ENCODE results near the gene TEX55. TPM values are rescaled to one million over a fixed set of nuclear protein-coding genes. Genes with fewer than 3 reads are reported as not detected.

TEX55 gene
- total and polyA plus RNA-seq, 2 experiments from 2014 or later, result 0.17 TPM; not detected in 1

DNA sequence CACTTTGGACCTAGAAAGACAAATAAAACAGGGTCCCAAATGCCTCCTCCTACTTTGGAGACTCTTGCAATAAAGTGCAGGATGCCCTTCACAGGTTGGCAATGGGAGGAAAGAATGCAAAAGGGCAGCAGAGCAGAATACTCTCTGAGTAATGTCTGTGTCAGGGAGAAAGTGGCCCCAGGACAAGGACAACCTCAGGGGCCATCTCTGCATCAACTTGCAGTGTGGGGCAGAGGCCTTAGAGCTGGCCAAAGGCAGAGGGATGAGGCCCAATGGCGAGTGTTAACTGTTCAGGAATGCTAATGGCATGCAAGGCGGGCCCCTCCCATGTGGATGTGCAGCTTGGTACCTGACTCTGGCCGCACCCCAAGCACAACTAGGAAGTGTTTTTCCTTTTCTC is 35.8 kb downstream of the TEX55 start (continued):
- TF ChIP-seq, protein P1, sequence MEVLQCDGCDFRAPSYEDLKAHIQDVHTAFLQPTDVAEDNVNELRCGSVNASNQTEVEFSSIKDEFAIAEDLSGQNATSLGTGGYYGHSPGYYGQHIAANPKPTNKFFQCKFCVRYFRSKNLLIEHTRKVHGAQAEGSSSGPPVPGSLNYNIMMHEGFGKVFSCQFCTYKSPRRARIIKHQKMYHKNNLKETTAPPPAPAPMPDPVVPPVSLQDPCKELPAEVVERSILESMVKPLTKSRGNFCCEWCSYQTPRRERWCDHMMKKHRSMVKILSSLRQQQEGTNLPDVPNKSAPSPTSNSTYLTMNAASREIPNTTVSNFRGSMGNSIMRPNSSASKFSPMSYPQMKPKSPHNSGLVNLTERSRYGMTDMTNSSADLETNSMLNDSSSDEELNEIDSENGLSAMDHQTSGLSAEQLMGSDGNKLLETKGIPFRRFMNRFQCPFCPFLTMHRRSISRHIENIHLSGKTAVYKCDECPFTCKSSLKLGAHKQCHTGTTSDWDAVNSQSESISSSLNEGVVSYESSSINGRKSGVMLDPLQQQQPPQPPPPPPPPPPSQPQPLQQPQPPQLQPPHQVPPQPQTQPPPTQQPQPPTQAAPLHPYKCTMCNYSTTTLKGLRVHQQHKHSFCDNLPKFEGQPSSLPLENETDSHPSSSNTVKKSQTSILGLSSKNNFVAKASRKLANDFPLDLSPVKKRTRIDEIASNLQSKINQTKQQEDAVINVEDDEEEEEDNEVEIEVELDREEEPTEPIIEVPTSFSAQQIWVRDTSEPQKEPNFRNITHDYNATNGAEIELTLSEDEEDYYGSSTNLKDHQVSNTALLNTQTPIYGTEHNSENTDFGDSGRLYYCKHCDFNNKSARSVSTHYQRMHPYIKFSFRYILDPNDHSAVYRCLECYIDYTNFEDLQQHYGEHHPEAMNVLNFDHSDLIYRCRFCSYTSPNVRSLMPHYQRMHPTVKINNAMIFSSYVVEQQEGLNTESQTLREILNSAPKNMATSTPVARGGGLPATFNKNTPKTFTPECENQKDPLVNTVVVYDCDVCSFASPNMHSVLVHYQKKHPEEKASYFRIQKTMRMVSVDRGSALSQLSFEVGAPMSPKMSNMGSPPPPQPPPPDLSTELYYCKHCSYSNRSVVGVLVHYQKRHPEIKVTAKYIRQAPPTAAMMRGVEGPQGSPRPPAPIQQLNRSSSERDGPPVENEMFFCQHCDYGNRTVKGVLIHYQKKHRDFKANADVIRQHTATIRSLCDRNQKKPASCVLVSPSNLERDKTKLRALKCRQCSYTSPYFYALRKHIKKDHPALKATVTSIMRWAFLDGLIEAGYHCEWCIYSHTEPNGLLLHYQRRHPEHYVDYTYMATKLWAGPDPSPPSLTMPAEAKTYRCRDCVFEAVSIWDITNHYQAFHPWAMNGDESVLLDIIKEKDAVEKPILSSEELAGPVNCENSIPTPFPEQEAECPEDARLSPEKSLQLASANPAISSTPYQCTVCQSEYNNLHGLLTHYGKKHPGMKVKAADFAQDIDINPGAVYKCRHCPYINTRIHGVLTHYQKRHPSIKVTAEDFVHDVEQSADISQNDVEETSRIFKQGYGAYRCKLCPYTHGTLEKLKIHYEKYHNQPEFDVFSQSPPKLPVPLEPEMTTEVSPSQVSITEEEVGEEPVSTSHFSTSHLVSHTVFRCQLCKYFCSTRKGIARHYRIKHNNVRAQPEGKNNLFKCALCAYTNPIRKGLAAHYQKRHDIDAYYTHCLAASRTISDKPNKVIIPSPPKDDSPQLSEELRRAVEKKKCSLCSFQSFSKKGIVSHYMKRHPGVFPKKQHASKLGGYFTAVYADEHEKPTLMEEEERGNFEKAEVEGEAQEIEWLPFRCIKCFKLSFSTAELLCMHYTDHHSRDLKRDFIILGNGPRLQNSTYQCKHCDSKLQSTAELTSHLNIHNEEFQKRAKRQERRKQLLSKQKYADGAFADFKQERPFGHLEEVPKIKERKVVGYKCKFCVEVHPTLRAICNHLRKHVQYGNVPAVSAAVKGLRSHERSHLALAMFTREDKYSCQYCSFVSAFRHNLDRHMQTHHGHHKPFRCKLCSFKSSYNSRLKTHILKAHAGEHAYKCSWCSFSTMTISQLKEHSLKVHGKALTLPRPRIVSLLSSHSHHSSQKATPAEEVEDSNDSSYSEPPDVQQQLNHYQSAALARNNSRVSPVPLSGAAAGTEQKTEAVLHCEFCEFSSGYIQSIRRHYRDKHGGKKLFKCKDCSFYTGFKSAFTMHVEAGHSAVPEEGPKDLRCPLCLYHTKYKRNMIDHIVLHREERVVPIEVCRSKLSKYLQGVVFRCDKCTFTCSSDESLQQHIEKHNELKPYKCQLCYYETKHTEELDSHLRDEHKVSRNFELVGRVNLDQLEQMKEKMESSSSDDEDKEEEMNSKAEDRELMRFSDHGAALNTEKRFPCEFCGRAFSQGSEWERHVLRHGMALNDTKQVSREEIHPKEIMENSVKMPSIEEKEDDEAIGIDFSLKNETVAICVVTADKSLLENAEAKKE (CRISPR knock-in tag; IDR thresholded peaks at IDR 0.05), result no peak
- TF ChIP-seq ZNF114 (CRISPR knock-in tag; IDR thresholded peaks at IDR 0.05), result no peak

DNA sequence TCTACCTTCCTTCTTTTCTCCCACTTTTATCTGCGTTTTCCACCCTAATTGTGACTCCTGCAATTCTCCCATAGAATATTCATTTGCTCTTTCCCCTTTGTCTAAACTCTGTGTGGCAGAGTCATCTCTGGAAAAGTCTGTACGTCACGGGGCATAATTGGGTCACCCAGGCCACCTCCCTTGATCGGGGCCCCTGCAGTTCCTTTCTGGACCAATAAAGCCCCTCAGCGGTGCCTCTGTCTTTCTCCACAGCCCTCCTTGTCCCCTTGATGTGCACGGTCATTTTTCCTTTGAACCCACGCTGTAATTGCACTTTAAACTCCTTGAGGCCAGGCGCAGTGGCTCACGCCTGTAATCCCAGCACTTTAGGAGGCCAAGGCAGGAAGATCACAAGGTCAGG is 38.1 kb downstream of the TEX55 start:
- Histone ChIP-seq H3K4me2 (no peak overlapping the region), H3K9me2 (ENCODE audit: insufficient read depth) (no peaks in the 10 kb centered on the region), H3K36me3 (ENCODE audit: insufficient read depth) (no peaks in the 10 kb centered on the region), H4K20me1 (replicated peaks; ENCODE audit: insufficient read depth) (no peaks in the 10 kb centered on the region), H3K4me1 (ENCODE audit: insufficient read depth) (no peaks in the 10 kb centered on the region), H3F3A (replicated peaks; ENCODE audit: low read depth) (no peaks in the 10 kb centered on the region), H3K27me3 (ENCODE audit: insufficient read depth) (no peaks in the 10 kb centered on the region), H3K27ac (ENCODE audit: low read depth) (no peak overlapping the region), H2AFZ (no peak overlapping the region), H3K4me3 (no peak overlapping the region), H3K79me2 (replicated peaks; ENCODE audit: insufficient read depth) (no peaks in the 10 kb centered on the region)
- H3K4me1 Mint-ChIP-seq, result peaks cover 3% of the 10 kb centered on the region; the same call in 1 of the 3 replicates
- DNase-seq (ENCODE audit: low spot score) (no peak), ATAC-seq (no peak)
- H3K4me3 Mint-ChIP-seq, result no peak overlapping the region
- H3K27me3 Mint-ChIP-seq (ENCODE audit: insufficient read depth, low read depth, poor library complexity), result no peaks in the 10 kb centered on the region
- no peak overlapping the region for H3K27ac Mint-ChIP-seq
- H3K36me3 Mint-ChIP-seq (ENCODE audit: low read depth), result no peaks in the 10 kb centered on the region
- H3K9me3 Mint-ChIP-seq, result no peaks in the 10 kb centered on the region
- no peak for TF ChIP-seq ZNF331 (CRISPR knock-in tag; IDR thresholded peaks at IDR 0.05; ENCODE audit: low read depth)
- TF ChIP-seq NANOG (IDR thresholded peaks at IDR 0.05; ENCODE audit: borderline replicate concordance), result no peak
- no peak for TF ChIP-seq STAT1 (IDR thresholded peaks at IDR 0.05; ENCODE audit: unreplicated experiment)
- TF ChIP-seq ZNF114 (CRISPR knock-in tag; IDR thresholded peaks at IDR 0.05), result no peak
- TF ChIP-seq, protein P2, sequence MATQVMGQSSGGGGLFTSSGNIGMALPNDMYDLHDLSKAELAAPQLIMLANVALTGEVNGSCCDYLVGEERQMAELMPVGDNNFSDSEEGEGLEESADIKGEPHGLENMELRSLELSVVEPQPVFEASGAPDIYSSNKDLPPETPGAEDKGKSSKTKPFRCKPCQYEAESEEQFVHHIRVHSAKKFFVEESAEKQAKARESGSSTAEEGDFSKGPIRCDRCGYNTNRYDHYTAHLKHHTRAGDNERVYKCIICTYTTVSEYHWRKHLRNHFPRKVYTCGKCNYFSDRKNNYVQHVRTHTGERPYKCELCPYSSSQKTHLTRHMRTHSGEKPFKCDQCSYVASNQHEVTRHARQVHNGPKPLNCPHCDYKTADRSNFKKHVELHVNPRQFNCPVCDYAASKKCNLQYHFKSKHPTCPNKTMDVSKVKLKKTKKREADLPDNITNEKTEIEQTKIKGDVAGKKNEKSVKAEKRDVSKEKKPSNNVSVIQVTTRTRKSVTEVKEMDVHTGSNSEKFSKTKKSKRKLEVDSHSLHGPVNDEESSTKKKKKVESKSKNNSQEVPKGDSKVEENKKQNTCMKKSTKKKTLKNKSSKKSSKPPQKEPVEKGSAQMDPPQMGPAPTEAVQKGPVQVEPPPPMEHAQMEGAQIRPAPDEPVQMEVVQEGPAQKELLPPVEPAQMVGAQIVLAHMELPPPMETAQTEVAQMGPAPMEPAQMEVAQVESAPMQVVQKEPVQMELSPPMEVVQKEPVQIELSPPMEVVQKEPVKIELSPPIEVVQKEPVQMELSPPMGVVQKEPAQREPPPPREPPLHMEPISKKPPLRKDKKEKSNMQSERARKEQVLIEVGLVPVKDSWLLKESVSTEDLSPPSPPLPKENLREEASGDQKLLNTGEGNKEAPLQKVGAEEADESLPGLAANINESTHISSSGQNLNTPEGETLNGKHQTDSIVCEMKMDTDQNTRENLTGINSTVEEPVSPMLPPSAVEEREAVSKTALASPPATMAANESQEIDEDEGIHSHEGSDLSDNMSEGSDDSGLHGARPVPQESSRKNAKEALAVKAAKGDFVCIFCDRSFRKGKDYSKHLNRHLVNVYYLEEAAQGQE (IDR thresholded peaks at IDR 0.05; ENCODE audit: unreplicated experiment), result no peak
- no peak for TF ChIP-seq EZH2phosphoT487 (IDR thresholded peaks at IDR 0.05; ENCODE audit: unreplicated experiment)

Data from GM23338 (cell line).